ENCODE measurements around the gene CAMSAP1. TPM values are rescaled to one million over a fixed set of nuclear protein-coding genes. Genes with fewer than 3 reads are reported as not detected.

The CAMSAP1 gene
- total RNA-seq, 1 experiment from 2014 or later = 24.8 TPM

GRCh38 chr9:135879237-135879601 lies 28.1 kb downstream of the CAMSAP1 start:
- H3K4me1 ChIP-seq (ENCODE audit: control insufficient read depth, insufficient read depth, low read length) = no peaks in the 10 kb centered on the region
- no peak overlapping the region for H3K27ac ChIP-seq (ENCODE audit: low read length)
- H3K36me3 ChIP-seq (ENCODE audit: control insufficient read depth, insufficient read depth, low read length) = no peaks in the 10 kb centered on the region
- ChIA-PET POLR2A (no interaction called here), CTCF (no interaction called here)
- TF ChIP-seq SIN3A (IDR thresholded peaks at IDR 0.05; ENCODE audit: borderline replicate concordance, insufficient read depth, low read depth, low read length) = no peak
- TF ChIP-seq REST (IDR thresholded peaks at IDR 0.05; ENCODE audit: insufficient read depth in 1 of 2, low read depth in 2 of 2, low read length in 1 of 2) = no peak
- TF ChIP-seq TCF7L2 (IDR thresholded peaks at IDR 0.05; ENCODE audit: low read depth, low read length) = no peak
- no peak for TF ChIP-seq CTCF (IDR thresholded peaks at IDR 0.05)
- TF ChIP-seq POLR2AphosphoS5 (IDR thresholded peaks at IDR 0.05; ENCODE audit: low read depth, low read length) = no peak
- BruUV-seq (replicated peaks) = no TSS peak
- DNase-seq (ENCODE audit: low read depth, low spot score) (no peak), ATAC-seq (no peak)
- in situ Hi-C loops (cut with HindIII; ENCODE audit: low pct_unique_long_range_greater_than_20kb, low sequenced_read_pairs) (no loop called here), intact Hi-C loops (cut with micrococcal nuclease; ENCODE audit: unreplicated experiment) (no loop called here)
- no peak overlapping the region for H3K4me3 ChIP-seq (ENCODE audit: low read depth in 2 of 2, low read length in 2 of 2)
- H3K9me3 ChIP-seq (ENCODE audit: control insufficient read depth, insufficient read depth, low read depth, low read length) = no peaks in the 10 kb centered on the region
- H3K27me3 ChIP-seq (ENCODE audit: control insufficient read depth, insufficient read depth, low read length) = no peaks in the 10 kb centered on the region

- DNase-seq (ENCODE audit: low read depth, low spot score) = no peak
- Histone ChIP-seq H3K36me3 (ENCODE audit: control insufficient read depth, insufficient read depth, low read length) (no peaks in the 10 kb centered on the region), H3K27me3 (ENCODE audit: control insufficient read depth, insufficient read depth, low read length) (no peaks in the 10 kb centered on the region), H3K4me1 (ENCODE audit: control insufficient read depth, insufficient read depth, low read length) (no peaks in the 10 kb centered on the region), H3K4me3 (ENCODE audit: low read depth in 2 of 2, low read length in 2 of 2) (no peak overlapping the region), H3K9me3 (ENCODE audit: control insufficient read depth, insufficient read depth, low read depth, low read length) (no peaks in the 10 kb centered on the region), H3K27ac (ENCODE audit: low read length) (no peak overlapping the region)
- no TSS peak for BruUV-seq (replicated peaks)
- TF ChIP-seq POLR2AphosphoS5 (IDR thresholded peaks at IDR 0.05; ENCODE audit: low read depth, low read length) = no peak
- TF ChIP-seq REST (IDR thresholded peaks at IDR 0.05; ENCODE audit: insufficient read depth in 1 of 2, low read depth in 2 of 2, low read length in 1 of 2) = no peak
- no peak for TF ChIP-seq TCF7L2 (IDR thresholded peaks at IDR 0.05; ENCODE audit: low read depth, low read length)
- TF ChIP-seq SIN3A (IDR thresholded peaks at IDR 0.05; ENCODE audit: borderline replicate concordance, insufficient read depth, low read depth, low read length) = no peak
- TF ChIP-seq CTCF (IDR thresholded peaks at IDR 0.05) = no peak
- CTCF ChIA-PET = no interaction called here
- in situ Hi-C loops (cut with HindIII; ENCODE audit: low pct_unique_long_range_greater_than_20kb, low sequenced_read_pairs) (no loop called here), intact Hi-C loops (cut with micrococcal nuclease; ENCODE audit: unreplicated experiment) (no loop called here)
- ATAC-seq = no peak
- POLR2A ChIA-PET = no interaction called here
Measured at GRCh38 chr9:135878528-135879236, 28.7 kb downstream of the CAMSAP1 start.
